HEK293 (cell line): Measurements from ENCODE around the gene RUVBL1.
A peak's percentile ranks its signal among the peaks of the same experiment; 100 is the strongest.

ENCODE experiments used
- GFI1B ChIP-seq: fragments of 450-650 bp; formaldehyde crosslinking; IDR thresholded peaks from 2 replicates; pipeline ENCODE4 v1.5.1; 2016; ENCODE audit warnings: missing biosample characterization, missing genetic modification characterization
- GLIS2 ChIP-seq: fragments of 450-650 bp; formaldehyde crosslinking; IDR thresholded peaks from 2 replicates; pipeline ENCODE4 v1.5.1; 2016; ENCODE audit warnings: missing biosample characterization, missing genetic modification characterization
- PATZ1 ChIP-seq: fragments of 450-650 bp; formaldehyde crosslinking; IDR thresholded peaks from 2 replicates; pipeline ENCODE4 v1.5.1; 2016; ENCODE audit warnings: missing biosample characterization, missing genetic modification characterization
- PRDM10 ChIP-seq: fragments of 450-650 bp; formaldehyde crosslinking; IDR thresholded peaks from 2 replicates; pipeline ENCODE4 v1.5.1; 2016; ENCODE audit warnings: missing biosample characterization, missing genetic modification characterization
- SP7 ChIP-seq: fragments of 450-650 bp; formaldehyde crosslinking; IDR thresholded peaks from 2 replicates; pipeline ENCODE4 v1.5.1; 2016; ENCODE audit warnings: missing biosample characterization, missing genetic modification characterization
- TCF7L2 ChIP-seq: IDR thresholded peaks from 2 replicates; pipeline ENCODE4 v1.6.1; 2011; ENCODE audit warnings: low read depth, mild to moderate bottlenecking, inconsistent platforms, low read length, moderate library complexity, borderline replicate concordance
- YY2 ChIP-seq: fragments of 450-650 bp; formaldehyde crosslinking; IDR thresholded peaks from 2 replicates; pipeline ENCODE4 v1.5.1; 2016; ENCODE audit warnings: missing biosample characterization, missing genetic modification characterization
- ZBTB1 ChIP-seq: fragments of 450-650 bp; formaldehyde crosslinking; IDR thresholded peaks from 2 replicates; pipeline ENCODE4 v1.5.1; 2016; ENCODE audit warnings: missing biosample characterization, missing genetic modification characterization
- ZBTB10 ChIP-seq: fragments of 450-650 bp; formaldehyde crosslinking; IDR thresholded peaks from 2 replicates; pipeline ENCODE4 v1.5.1; 2016; ENCODE audit warnings: missing biosample characterization, missing genetic modification characterization
- ZNF132 ChIP-seq: fragments of 450-650 bp; formaldehyde crosslinking; IDR thresholded peaks from 2 replicates; pipeline ENCODE4 v1.5.1; 2017; ENCODE audit warnings: missing biosample characterization, missing genetic modification characterization, borderline replicate concordance
- ZNF16 ChIP-seq: fragments of 450-650 bp; formaldehyde crosslinking; IDR thresholded peaks from 2 replicates; pipeline ENCODE4 v1.5.1; 2016; ENCODE audit warnings: low read depth, missing biosample characterization, missing genetic modification characterization
- ZNF341 ChIP-seq: fragments of 450-650 bp; formaldehyde crosslinking; IDR thresholded peaks from 2 replicates; pipeline ENCODE4; 2016; ENCODE audit warnings: low read depth, missing biosample characterization, missing genetic modification characterization
- ZNF548 ChIP-seq: fragments of 450-650 bp; formaldehyde crosslinking; IDR thresholded peaks from 2 replicates; pipeline ENCODE4 v1.5.1; 2016; ENCODE audit warnings: missing biosample characterization, missing genetic modification characterization
- ZNF561 ChIP-seq: fragments of 450-650 bp; IDR thresholded peaks from 2 replicates; pipeline ENCODE4 v1.5.1; 2018; ENCODE audit warnings: missing biosample characterization, missing genetic modification characterization, borderline replicate concordance
- ZNF629 ChIP-seq: fragments of 450-650 bp; formaldehyde crosslinking; IDR thresholded peaks from 2 replicates; pipeline ENCODE4 v1.5.1; 2017; ENCODE audit warnings: missing biosample characterization, missing genetic modification characterization
- ZNF692 ChIP-seq: fragments of 450-650 bp; formaldehyde crosslinking; IDR thresholded peaks from 2 replicates; pipeline ENCODE4 v1.5.1; 2016; ENCODE audit warnings: missing biosample characterization, missing genetic modification characterization
- ZNF76 ChIP-seq: fragments of 450-650 bp; formaldehyde crosslinking; IDR thresholded peaks from 2 replicates; pipeline ENCODE4; 2016; ENCODE audit warnings: low read depth, missing biosample characterization, missing genetic modification characterization, borderline replicate concordance
- ZSCAN18 ChIP-seq: fragments of 450-650 bp; formaldehyde crosslinking; IDR thresholded peaks from 2 replicates; pipeline ENCODE4 v1.5.1; 2016; ENCODE audit warnings: missing biosample characterization, missing genetic modification characterization
- TF ChIP-seq, protein P1 (sequence below): fragments of 450-650 bp; formaldehyde crosslinking; IDR thresholded peaks from 2 replicates; pipeline ENCODE4 v1.5.1; 2017; ENCODE audit warnings: missing biosample characterization, missing genetic modification characterization
- TF ChIP-seq, protein P2 (sequence below): fragments of 450-650 bp; formaldehyde crosslinking; IDR thresholded peaks from 2 replicates; pipeline ENCODE4 v1.5.1; 2016; ENCODE audit warnings: missing biosample characterization, missing genetic modification characterization

The RUVBL1 gene

GRCh38 chr3:128051837-128052594, 71.6 kb downstream of the RUVBL1 start, which contains the start of gene SEC61A1 (continued):
- TF ChIP-seq ZNF692 (tag by site-specific recombination), result 0 out of 2 replicates have a peak, but pooled peaks have one; percentile 16
- no peak for TF ChIP-seq ZNF16
- TF ChIP-seq YY2 (tag by site-specific recombination), result 0 out of 2 replicates have a peak, but pooled peaks have one; percentile 4
- TF ChIP-seq ZNF629 (tag by site-specific recombination), result peak; percentile 18; the same call in 1 of the 2 replicates
- no peak for TF ChIP-seq ZBTB1 (tag by site-specific recombination)
- no peak for TF ChIP-seq ZNF548 (tag by site-specific recombination)
- TF ChIP-seq ZNF341 (tag by site-specific recombination), result no peak
- TF ChIP-seq, protein P1, sequence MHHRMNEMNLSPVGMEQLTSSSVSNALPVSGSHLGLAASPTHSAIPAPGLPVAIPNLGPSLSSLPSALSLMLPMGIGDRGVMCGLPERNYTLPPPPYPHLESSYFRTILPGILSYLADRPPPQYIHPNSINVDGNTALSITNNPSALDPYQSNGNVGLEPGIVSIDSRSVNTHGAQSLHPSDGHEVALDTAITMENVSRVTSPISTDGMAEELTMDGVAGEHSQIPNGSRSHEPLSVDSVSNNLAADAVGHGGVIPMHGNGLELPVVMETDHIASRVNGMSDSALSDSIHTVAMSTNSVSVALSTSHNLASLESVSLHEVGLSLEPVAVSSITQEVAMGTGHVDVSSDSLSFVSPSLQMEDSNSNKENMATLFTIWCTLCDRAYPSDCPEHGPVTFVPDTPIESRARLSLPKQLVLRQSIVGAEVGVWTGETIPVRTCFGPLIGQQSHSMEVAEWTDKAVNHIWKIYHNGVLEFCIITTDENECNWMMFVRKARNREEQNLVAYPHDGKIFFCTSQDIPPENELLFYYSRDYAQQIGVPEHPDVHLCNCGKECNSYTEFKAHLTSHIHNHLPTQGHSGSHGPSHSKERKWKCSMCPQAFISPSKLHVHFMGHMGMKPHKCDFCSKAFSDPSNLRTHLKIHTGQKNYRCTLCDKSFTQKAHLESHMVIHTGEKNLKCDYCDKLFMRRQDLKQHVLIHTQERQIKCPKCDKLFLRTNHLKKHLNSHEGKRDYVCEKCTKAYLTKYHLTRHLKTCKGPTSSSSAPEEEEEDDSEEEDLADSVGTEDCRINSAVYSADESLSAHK, result no peak
- TF ChIP-seq ZNF76 (tag by site-specific recombination), result peak; percentile 92
- no peak for TF ChIP-seq ZNF561 (tag by site-specific recombination)
- no peak for TF ChIP-seq ZNF132 (tag by site-specific recombination)
- TF ChIP-seq GFI1B (tag by site-specific recombination), result no peak
- TF ChIP-seq TCF7L2, result no peak
- TF ChIP-seq ZBTB10 (tag by site-specific recombination), result no peak
- TF ChIP-seq PRDM10, result no peak
- TF ChIP-seq GLIS2 (tag by site-specific recombination), result 0 out of 2 replicates have a peak, but pooled peaks have one; percentile 25
- TF ChIP-seq ZSCAN18, result no peak
- TF ChIP-seq, protein P2, sequence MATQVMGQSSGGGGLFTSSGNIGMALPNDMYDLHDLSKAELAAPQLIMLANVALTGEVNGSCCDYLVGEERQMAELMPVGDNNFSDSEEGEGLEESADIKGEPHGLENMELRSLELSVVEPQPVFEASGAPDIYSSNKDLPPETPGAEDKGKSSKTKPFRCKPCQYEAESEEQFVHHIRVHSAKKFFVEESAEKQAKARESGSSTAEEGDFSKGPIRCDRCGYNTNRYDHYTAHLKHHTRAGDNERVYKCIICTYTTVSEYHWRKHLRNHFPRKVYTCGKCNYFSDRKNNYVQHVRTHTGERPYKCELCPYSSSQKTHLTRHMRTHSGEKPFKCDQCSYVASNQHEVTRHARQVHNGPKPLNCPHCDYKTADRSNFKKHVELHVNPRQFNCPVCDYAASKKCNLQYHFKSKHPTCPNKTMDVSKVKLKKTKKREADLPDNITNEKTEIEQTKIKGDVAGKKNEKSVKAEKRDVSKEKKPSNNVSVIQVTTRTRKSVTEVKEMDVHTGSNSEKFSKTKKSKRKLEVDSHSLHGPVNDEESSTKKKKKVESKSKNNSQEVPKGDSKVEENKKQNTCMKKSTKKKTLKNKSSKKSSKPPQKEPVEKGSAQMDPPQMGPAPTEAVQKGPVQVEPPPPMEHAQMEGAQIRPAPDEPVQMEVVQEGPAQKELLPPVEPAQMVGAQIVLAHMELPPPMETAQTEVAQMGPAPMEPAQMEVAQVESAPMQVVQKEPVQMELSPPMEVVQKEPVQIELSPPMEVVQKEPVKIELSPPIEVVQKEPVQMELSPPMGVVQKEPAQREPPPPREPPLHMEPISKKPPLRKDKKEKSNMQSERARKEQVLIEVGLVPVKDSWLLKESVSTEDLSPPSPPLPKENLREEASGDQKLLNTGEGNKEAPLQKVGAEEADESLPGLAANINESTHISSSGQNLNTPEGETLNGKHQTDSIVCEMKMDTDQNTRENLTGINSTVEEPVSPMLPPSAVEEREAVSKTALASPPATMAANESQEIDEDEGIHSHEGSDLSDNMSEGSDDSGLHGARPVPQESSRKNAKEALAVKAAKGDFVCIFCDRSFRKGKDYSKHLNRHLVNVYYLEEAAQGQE, result no peak
- no peak for TF ChIP-seq PATZ1 (tag by site-specific recombination)
- TF ChIP-seq SP7 (tag by site-specific recombination), result 0 out of 2 replicates have a peak, but pooled peaks have one; percentile 15
